OCI-LY7 (cell line): Measurements from ENCODE around the gene TMEM52B. TPM values are rescaled to one million over a fixed set of nuclear protein-coding genes. Genes with fewer than 3 reads are reported as not detected.
"Not testable (repeated sequence)": the region's sequence is repeated elsewhere in the genome, so short reads cannot be mapped to it uniquely, and the experiment has no call there.

Source experiments
- BruUV-seq: library from RNA; stranded (reverse); fragments of 400-500 nt; replicated peaks from 2 replicates; lab custom pipeline; 2021; lab: Mats Ljungman, UMichigan
- CTCF ChIA-PET: fragments of 300-600 bp; sonication (Branson Sonifier 250); formaldehyde crosslinking; loops from one replicate; lab custom pipeline; 2022; ENCODE audit warnings: antibody characterized with exemption; ENCODE audit not compliant: unreplicated experiment; lab: Charles Lee
- POLR2A ChIA-PET: fragments of 300-600 bp; sonication (Branson Sonifier 250); formaldehyde crosslinking; loops from one replicate; lab custom pipeline; 2022; ENCODE audit warnings: antibody characterized with exemption; lab: Charles Lee
- DNase-seq: peaks from one replicate; pipeline ENCODE4 v3.0.0-alpha.2; 2015; ENCODE audit warnings: low spot score
- H2AFZ ChIP-seq: fragments of 200-600 bp; sonication (generic), shearing (Covaris generic); 2 replicates; pipeline ENCODE4 v1.6.1; 2014; ENCODE audit warnings: mild to moderate bottlenecking, antibody characterized with exemption, low read length, moderate library complexity
- H3K27ac ChIP-seq: fragments of 200-600 bp; sonication (generic); 2 replicates; pipeline ENCODE4 v1.5.1; 2014; ENCODE audit warnings: mixed run types, low read depth, mild to moderate bottlenecking, moderate library complexity, low read length, inconsistent platforms; ENCODE audit not compliant: poor library complexity, severe bottlenecking
- H3K36me3 ChIP-seq: fragments of 200-600 bp; sonication (generic); 2 replicates; pipeline ENCODE4 v1.6.1; 2014; ENCODE audit warnings: mild to moderate bottlenecking, antibody characterized with exemption, low read length, moderate library complexity, mixed read lengths; ENCODE audit not compliant: insufficient read depth
- H3K4me1 ChIP-seq: fragments of 200-600 bp; sonication (generic); 2 replicates; pipeline ENCODE4 v1.5.1; 2014; ENCODE audit warnings: mild to moderate bottlenecking, low read length; ENCODE audit not compliant: insufficient read depth, poor library complexity, severe bottlenecking
- H3K4me2 ChIP-seq: fragments of 200-600 bp; sonication (generic); 2 replicates; pipeline ENCODE4 v1.6.1; 2014; ENCODE audit warnings: mild to moderate bottlenecking, low read length
- H3K4me3 ChIP-seq: fragments of 200-600 bp; sonication (generic); 2 replicates; pipeline ENCODE4 v1.5.1; 2014; ENCODE audit warnings: mild to moderate bottlenecking, low read depth, low read length; ENCODE audit not compliant: poor library complexity, severe bottlenecking
- H3K79me2 ChIP-seq: fragments of 200-600 bp; sonication (generic); 2 replicates; pipeline ENCODE4 v1.6.1; 2016; ENCODE audit warnings: low read depth, mild to moderate bottlenecking, low read length, moderate library complexity, mixed read lengths; ENCODE audit not compliant: insufficient read depth
- H3K9me2 ChIP-seq: fragments of 200-600 bp; sonication (generic); 2 replicates; pipeline ENCODE4 v1.6.1; 2016; ENCODE audit warnings: mild to moderate bottlenecking, low read length, mixed read lengths; ENCODE audit not compliant: insufficient read depth
- H3K9me3 ChIP-seq: fragments of 200-600 bp; sonication (generic); 2 replicates; pipeline ENCODE4 v1.6.1; 2014; ENCODE audit warnings: mild to moderate bottlenecking, mixed run types, low read length, mixed read lengths
- H4K20me1 ChIP-seq: fragments of 200-600 bp; sonication (generic); 2 replicates; pipeline ENCODE4 v1.6.1; 2014; ENCODE audit warnings: mild to moderate bottlenecking, antibody characterized with exemption, low read length, moderate library complexity, mixed read lengths; ENCODE audit not compliant: insufficient read depth
- CTCF ChIP-seq: fragments of 200-600 bp; sonication (generic); conservative IDR thresholded peaks from 2 replicates; pipeline ENCODE4 v1.5.1; 2014; ENCODE audit warnings: mild to moderate bottlenecking, antibody characterized with exemption, low read length, moderate library complexity, mixed read lengths
- EZH2phosphoT487 ChIP-seq: fragments of 200-600 bp; sonication (generic); IDR thresholded peaks from 2 replicates; pipeline ENCODE4 v1.6.1; 2018; ENCODE audit warnings: low read depth, borderline replicate concordance, mild to moderate bottlenecking, mixed run types, antibody characterized with exemption, low read length, moderate library complexity, mixed read lengths
- intact Hi-C: fragments of 100-400 bp; cut with micrococcal nuclease; formaldehyde crosslinking; loops from one replicate; pipeline ENCODE4 v1.10.0; 2022; ENCODE audit not compliant: unreplicated experiment
- total RNA-seq, 2 experiments: library from RNA; depleted of rRNA in 1 of 2; stranded (reverse); fragments of >200 nt in 1 of 2; shearing (Covaris generic) in 1 of 2; gene quantifications; 2 replicates each; pipeline ENCODE4 v1.2.3, GENCODE V29; 2014 to 2022

The TMEM52B gene
- total RNA-seq, 2 experiments from 2014 or later, result 0.21 TPM; not detected in 1

- intact Hi-C loops, result no loop called here
- H3K9me2 ChIP-seq, result no peaks in the 10 kb centered on the region
- peaks cover 17% of the 10 kb centered on the region for H3K4me1 ChIP-seq
- peaks cover 50% of the 10 kb centered on the region for H3K79me2 ChIP-seq
- peak overlapping the region; percentile 86 for H3K27ac ChIP-seq
- peak overlapping the region; percentile 98 for H3K4me3 ChIP-seq
- H4K20me1 ChIP-seq, result no peaks in the 10 kb centered on the region
- BruUV-seq, result no TSS peak
- H3K4me2 ChIP-seq, result peak overlapping the region; percentile 78
- POLR2A ChIA-PET, result interaction anchor here (1.2 to 5.9 kb wide), 3 partner anchors 12 to 61 kb away, joined by 3 to 59 read pairs (median 47); no protein-coding TSS in a partner anchor
- no peak for TF ChIP-seq EZH2phosphoT487
- no peak for TF ChIP-seq CTCF
- DNase-seq, result no peak
- no peak overlapping the region for H2AFZ ChIP-seq
- H3K36me3 ChIP-seq, result peaks cover 57% of the 10 kb centered on the region
- H3K9me3 ChIP-seq, result no peaks in the 10 kb centered on the region
- CTCF ChIA-PET, result no interaction called here
These were observed 36.6 kb downstream of the TMEM52B start for GRCh38 chr12:10215436-10215835.

GRCh38 chr12:10215946-10216345 is 37.1 kb downstream of the TMEM52B start:
- BruUV-seq, DNase-seq: not testable (repeated sequence)

GRCh38 chr12:10218021-10218420 is 39.2 kb downstream of the TMEM52B start:
- H3K36me3 ChIP-seq, result peaks cover 83% of the 10 kb centered on the region
- no peaks in the 10 kb centered on the region for H3K9me2 ChIP-seq
- H2AFZ ChIP-seq, result no peak overlapping the region
- intact Hi-C loops, result no loop called here
- peaks cover 17% of the 10 kb centered on the region for H3K4me1 ChIP-seq
- H3K27ac ChIP-seq, result no peak overlapping the region
- H3K4me3 ChIP-seq, result no peak overlapping the region
- no peak for DNase-seq
- no peaks in the 10 kb centered on the region for H4K20me1 ChIP-seq
- ChIA-PET POLR2A (no interaction called here), CTCF (no interaction called here)
- no peaks in the 10 kb centered on the region for H3K9me3 ChIP-seq
- no peak overlapping the region for H3K4me2 ChIP-seq
- no TSS peak for BruUV-seq
- H3K79me2 ChIP-seq, result peaks cover 47% of the 10 kb centered on the region
- no peak for TF ChIP-seq CTCF
- TF ChIP-seq EZH2phosphoT487, result no peak

More at GRCh38 chr12:10215946-10216345, 37.1 kb downstream of the TMEM52B start:
- H3K36me3 ChIP-seq, result peaks cover 62% of the 10 kb centered on the region
- H3K9me2 ChIP-seq, intact Hi-C loops, H3K9me3 ChIP-seq, H3K27ac ChIP-seq, H2AFZ ChIP-seq, H4K20me1 ChIP-seq, CTCF ChIA-PET: not testable (repeated sequence)
- H3K4me2 ChIP-seq, result peak overlapping the region; percentile 78
- peaks cover 17% of the 10 kb centered on the region for H3K4me1 ChIP-seq
- H3K79me2 ChIP-seq, result peaks cover 50% of the 10 kb centered on the region
- H3K4me3 ChIP-seq, result peak overlapping the region; percentile 98
- POLR2A ChIA-PET, result interaction anchor here (0.6 to 5.9 kb wide), 4 partner anchors 12 to 21 kb away, joined by 3 to 59 read pairs (median 25); no protein-coding TSS in a partner anchor
